ENCODE data around the gene SHC2. TPM values are rescaled to one million over a fixed set of nuclear protein-coding genes. Genes with fewer than 3 reads are reported as not detected.

The SHC2 gene
- polyA plus RNA-seq, 1 of the 3 experiments (the other 2 are of a cell fraction): 0.64 TPM

GRCh38 chr19:368630-369024, 92.2 kb downstream of the SHC2 start (continued):
- TF ChIP-seq REST (IDR thresholded peaks at IDR 0.05; ENCODE audit: low read depth, low read length): no peak

GRCh38 chr19:367963-368629, 92.7 kb downstream of the SHC2 start:
- no peaks in the 10 kb centered on the region for H3K9me2 ChIP-seq
- no peak overlapping the region for H2AFZ ChIP-seq (ENCODE audit: low read depth)
- DNase-seq: no peak
- H3K9me3 ChIP-seq: no peaks in the 10 kb centered on the region
- TF ChIP-seq TCF12 (IDR thresholded peaks at IDR 0.05) (no peak), NRF1 (IDR thresholded peaks at IDR 0.05; ENCODE audit: low read depth, low read length) (no peak), PBX3 (IDR thresholded peaks at IDR 0.05) (no peak), RAD21 (IDR thresholded peaks at IDR 0.05; ENCODE audit: low read length) (no peak)
- ChIA-PET POLR2A (no interaction called here), CTCF (no interaction called here)
- 71% methylated on average over 16 of the region's 22 CpGs for WGBS (ENCODE audit: low lambda C conversion rate)
- H3K4me2 ChIP-seq: no peak overlapping the region
- no peak overlapping the region for H3K27ac ChIP-seq (ENCODE audit: low read depth in 2 of 2, low read length in 1 of 2)
- no peak overlapping the region for H3K4me3 ChIP-seq (ENCODE audit: low read depth in 2 of 2, low read length in 1 of 2)
- no peaks in the 10 kb centered on the region for H4K20me1 ChIP-seq (ENCODE audit: insufficient read depth)
- H3K36me3 ChIP-seq (replicated peaks in 1 of 2; ENCODE audit: control insufficient read depth in 1 of 2, insufficient read depth in 2 of 2, low read length in 1 of 2): no peaks in the 10 kb centered on the region
- H3K4me1 ChIP-seq (ENCODE audit: control insufficient read depth in 1 of 2, insufficient read depth in 2 of 2, low read depth in 1 of 2, low read length in 1 of 2): peaks cover 0 to 15% of the 10 kb centered on the region in 2 experiments; a peak in 1 of 4 replicates
- H3K27me3 ChIP-seq (ENCODE audit: insufficient read depth): no peaks in the 10 kb centered on the region; the same call in 1 of the 2 replicates
- H3F3A ChIP-seq (replicated peaks; ENCODE audit: insufficient read depth): no peaks in the 10 kb centered on the region
- no peaks in the 10 kb centered on the region for H3K79me2 ChIP-seq (ENCODE audit: insufficient read depth)
- no peak overlapping the region for H3K9ac ChIP-seq

- no peak for DNase-seq
- no peak overlapping the region for H3K4me2 ChIP-seq
- peaks cover 0 to 12% of the 10 kb centered on the region in 2 experiments; a peak in 1 of 4 replicates for H3K4me1 ChIP-seq (ENCODE audit: control insufficient read depth in 1 of 2, insufficient read depth in 2 of 2, low read depth in 1 of 2, low read length in 1 of 2)
- H3K27me3 ChIP-seq (ENCODE audit: insufficient read depth): no peaks in the 10 kb centered on the region
- no peaks in the 10 kb centered on the region for H3K9me2 ChIP-seq
- H3K9ac ChIP-seq: no peak overlapping the region
- H3K9me3 ChIP-seq: no peaks in the 10 kb centered on the region
- no peaks in the 10 kb centered on the region for H4K20me1 ChIP-seq (ENCODE audit: insufficient read depth)
- H2AFZ ChIP-seq (ENCODE audit: low read depth): no peak overlapping the region
- 66% methylated on average over 14 of the region's 14 CpGs for WGBS (ENCODE audit: low lambda C conversion rate)
- ChIA-PET CTCF (no interaction called here), POLR2A (no interaction called here)
- no peaks in the 10 kb centered on the region for H3K36me3 ChIP-seq (replicated peaks in 1 of 2; ENCODE audit: control insufficient read depth in 1 of 2, insufficient read depth in 2 of 2, low read length in 1 of 2)
- H3K4me3 ChIP-seq (ENCODE audit: low read depth in 2 of 2, low read length in 1 of 2): no peak overlapping the region
- H3K79me2 ChIP-seq (ENCODE audit: insufficient read depth): no peaks in the 10 kb centered on the region
- H3K27ac ChIP-seq (ENCODE audit: low read depth in 2 of 2, low read length in 1 of 2): no peak overlapping the region
- no peaks in the 10 kb centered on the region for H3F3A ChIP-seq (replicated peaks; ENCODE audit: insufficient read depth)
- TF ChIP-seq ELF1 (IDR thresholded peaks at IDR 0.05) (no peak), ZBTB33 (IDR thresholded peaks at IDR 0.05; ENCODE audit: borderline replicate concordance, low read depth) (no peak), TCF12 (IDR thresholded peaks at IDR 0.05) (no peak), EP300 (IDR thresholded peaks at IDR 0.05; ENCODE audit: borderline replicate concordance in 1 of 2, low read depth in 1 of 2, low read length in 1 of 2) (no peak), TEAD4 (IDR thresholded peaks at IDR 0.05; ENCODE audit: borderline replicate concordance, insufficient read depth) (no peak), FOSL2 (IDR thresholded peaks at IDR 0.05; ENCODE audit: borderline replicate concordance, low read depth) (no peak), RFX5 (IDR thresholded peaks at IDR 0.05; ENCODE audit: low read length) (no peak), CTCF (IDR thresholded peaks at IDR 0.05) (no peak), PBX3 (IDR thresholded peaks at IDR 0.05) (no peak), FOXM1 (IDR thresholded peaks at IDR 0.05; ENCODE audit: low read depth) (no peak), CHD2 (IDR thresholded peaks at IDR 0.05; ENCODE audit: low read length, partially characterized antibody) (no peak)
These were observed 93.3 kb downstream of the SHC2 start for GRCh38 chr19:367561-367960.
